Vagina (tissue), 2 donors: ENCODE measurements around the gene BRD7.

Experiments
- CTCF ChIP-seq, 3 experiments: fragments of 450-650 bp in 2 of 3; fragments of 200-600 bp in 1 of 3; sonication (generic) in 1 of 3; IDR thresholded peaks; one replicate each; pipeline ENCODE4 v1.5.1; 2017 to 2019; ENCODE audit warnings: antibody characterized with exemption in 3 of 3, mild to moderate bottlenecking in 2 of 3, moderate library complexity in 2 of 3
- POLR2A ChIP-seq, 2 donors: fragments of 450-650 bp; IDR thresholded peaks; one replicate each; pipeline ENCODE4 v1.6.1; 2017; ENCODE audit warnings: antibody characterized with exemption in 2 of 2, mild to moderate bottlenecking in 2 of 2, moderate library complexity in 2 of 2
- POLR2AphosphoS5 ChIP-seq, 2 donors: sonication (generic); formaldehyde crosslinking; IDR thresholded peaks; one replicate each; pipeline ENCODE4 v1.9.0; 2017; ENCODE audit warnings: antibody characterized with exemption in 2 of 2, mild to moderate bottlenecking in 2 of 2, low read depth in 1 of 2; ENCODE audit not compliant: insufficient read depth in 1 of 2

GRCh38 chr16:50354629-50355456 is 13.9 kb downstream of the BRD7 start:
- no peak for TF ChIP-seq POLR2A (IDR thresholded peaks at IDR 0.05)
- TF ChIP-seq CTCF (IDR thresholded peaks at IDR 0.05) = peak in 2 of 3 experiments; percentile 27 to 37
- no peak for TF ChIP-seq POLR2AphosphoS5 (IDR thresholded peaks at IDR 0.05; ENCODE audit: insufficient read depth in 1 of 2, low read depth in 1 of 2)
